Panc1 (cell line): ENCODE data around the gene GPR148.

ENCODE experiments used
- POLR2AphosphoS5 ChIP-seq: IDR thresholded peaks from 2 replicates; pipeline ENCODE4 v1.6.1; 2012; ENCODE audit warnings: mild to moderate bottlenecking, low read depth, low read length, moderate library complexity
- REST ChIP-seq, 2 experiments: IDR thresholded peaks; 2 replicates each; pipeline ENCODE4 v1.6.1; 2011 to 2012; ENCODE audit warnings: low read depth in 2 of 2, control low read depth in 1 of 2, low read length in 1 of 2, mild to moderate bottlenecking in 1 of 2, moderate library complexity in 1 of 2; ENCODE audit not compliant: insufficient read depth in 1 of 2
- SIN3A ChIP-seq: IDR thresholded peaks from 2 replicates; pipeline ENCODE4 v1.6.1; 2012; ENCODE audit warnings: low read depth, mild to moderate bottlenecking, low read length, moderate library complexity, borderline replicate concordance; ENCODE audit not compliant: insufficient read depth
- TCF7L2 ChIP-seq: IDR thresholded peaks from 2 replicates; pipeline ENCODE4 v1.6.1; 2011; ENCODE audit warnings: mild to moderate bottlenecking, low read depth, low read length, inconsistent platforms
- TF ChIP-seq, protein P1 (sequence below): fragments of 450-650 bp; IDR thresholded peaks from 2 replicates; pipeline ENCODE4 v1.5.1; 2017; ENCODE audit warnings: mild to moderate bottlenecking

DNA sequence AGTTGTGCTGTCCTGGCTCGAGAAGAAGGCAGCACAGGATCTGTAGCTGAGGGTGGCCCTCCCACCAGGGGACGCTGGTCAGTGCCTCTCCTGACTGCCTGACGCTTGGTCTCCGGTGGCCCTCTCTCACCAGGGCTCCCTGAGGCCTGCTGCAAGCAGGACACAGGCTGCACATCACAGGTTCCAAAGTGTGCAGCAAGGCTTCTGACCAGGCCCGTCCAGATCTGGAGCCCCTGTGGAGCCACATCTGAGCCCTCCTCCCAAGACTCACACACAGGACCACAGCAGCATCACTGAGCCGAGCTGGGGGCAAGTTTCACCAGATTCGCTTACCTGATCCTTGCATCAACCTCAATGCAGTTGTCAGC is 38.5 kb downstream of the GPR148 start:
- TF ChIP-seq, protein P1, sequence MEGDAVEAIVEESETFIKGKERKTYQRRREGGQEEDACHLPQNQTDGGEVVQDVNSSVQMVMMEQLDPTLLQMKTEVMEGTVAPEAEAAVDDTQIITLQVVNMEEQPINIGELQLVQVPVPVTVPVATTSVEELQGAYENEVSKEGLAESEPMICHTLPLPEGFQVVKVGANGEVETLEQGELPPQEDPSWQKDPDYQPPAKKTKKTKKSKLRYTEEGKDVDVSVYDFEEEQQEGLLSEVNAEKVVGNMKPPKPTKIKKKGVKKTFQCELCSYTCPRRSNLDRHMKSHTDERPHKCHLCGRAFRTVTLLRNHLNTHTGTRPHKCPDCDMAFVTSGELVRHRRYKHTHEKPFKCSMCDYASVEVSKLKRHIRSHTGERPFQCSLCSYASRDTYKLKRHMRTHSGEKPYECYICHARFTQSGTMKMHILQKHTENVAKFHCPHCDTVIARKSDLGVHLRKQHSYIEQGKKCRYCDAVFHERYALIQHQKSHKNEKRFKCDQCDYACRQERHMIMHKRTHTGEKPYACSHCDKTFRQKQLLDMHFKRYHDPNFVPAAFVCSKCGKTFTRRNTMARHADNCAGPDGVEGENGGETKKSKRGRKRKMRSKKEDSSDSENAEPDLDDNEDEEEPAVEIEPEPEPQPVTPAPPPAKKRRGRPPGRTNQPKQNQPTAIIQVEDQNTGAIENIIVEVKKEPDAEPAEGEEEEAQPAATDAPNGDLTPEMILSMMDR = no peak; the same call in 1 of the 2 replicates
- TF ChIP-seq POLR2AphosphoS5 (no peak), TCF7L2 (no peak), REST (IDR thresholded peaks at IDR 0.05; ENCODE audit: insufficient read depth in 1 of 2, low read depth in 2 of 2, low read length in 1 of 2) (no peak), SIN3A (no peak)
